HL-60 (cell line): ENCODE measurements around the gene TENT4B.

Source experiments
- GABPA ChIP-seq: IDR thresholded peaks from 2 replicates; pipeline ENCODE4 v1.6.1; 2012; ENCODE audit warnings: low read depth
- POLR2AphosphoS5 ChIP-seq: IDR thresholded peaks from 2 replicates; pipeline ENCODE4 v1.6.1; 2012; ENCODE audit warnings: low read depth
- TF ChIP-seq, protein P1 (sequence below): IDR thresholded peaks from one replicate; pipeline ENCODE4 v1.5.1; 2011; ENCODE audit warnings: low read length, control low read depth, inconsistent platforms; ENCODE audit not compliant: insufficient read depth
- TF ChIP-seq, protein P2 (sequence below): IDR thresholded peaks from 2 replicates; pipeline ENCODE4 v1.6.1; 2012; ENCODE audit warnings: low read depth; ENCODE audit not compliant: insufficient replicate concordance

DNA sequence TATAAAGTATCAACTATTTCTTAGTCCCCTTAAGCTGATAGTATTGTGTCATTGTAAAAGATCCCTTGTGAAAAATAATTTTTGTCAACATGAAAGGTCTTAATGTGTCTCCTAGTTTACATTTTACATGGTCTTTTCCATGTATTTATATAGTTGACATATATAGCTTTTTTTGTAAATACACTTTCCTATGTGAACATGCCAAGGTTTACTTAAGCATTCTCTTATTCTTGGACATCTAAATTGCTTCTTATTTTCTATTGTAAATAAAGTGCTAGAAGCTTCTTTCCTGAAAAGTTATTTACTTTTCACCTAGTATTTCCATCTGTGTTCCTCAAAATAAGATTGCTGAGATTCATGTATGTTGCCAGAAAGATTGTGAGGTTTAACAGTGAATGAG is 29.3 kb downstream of the TENT4B start:
- TF ChIP-seq, protein P1, sequence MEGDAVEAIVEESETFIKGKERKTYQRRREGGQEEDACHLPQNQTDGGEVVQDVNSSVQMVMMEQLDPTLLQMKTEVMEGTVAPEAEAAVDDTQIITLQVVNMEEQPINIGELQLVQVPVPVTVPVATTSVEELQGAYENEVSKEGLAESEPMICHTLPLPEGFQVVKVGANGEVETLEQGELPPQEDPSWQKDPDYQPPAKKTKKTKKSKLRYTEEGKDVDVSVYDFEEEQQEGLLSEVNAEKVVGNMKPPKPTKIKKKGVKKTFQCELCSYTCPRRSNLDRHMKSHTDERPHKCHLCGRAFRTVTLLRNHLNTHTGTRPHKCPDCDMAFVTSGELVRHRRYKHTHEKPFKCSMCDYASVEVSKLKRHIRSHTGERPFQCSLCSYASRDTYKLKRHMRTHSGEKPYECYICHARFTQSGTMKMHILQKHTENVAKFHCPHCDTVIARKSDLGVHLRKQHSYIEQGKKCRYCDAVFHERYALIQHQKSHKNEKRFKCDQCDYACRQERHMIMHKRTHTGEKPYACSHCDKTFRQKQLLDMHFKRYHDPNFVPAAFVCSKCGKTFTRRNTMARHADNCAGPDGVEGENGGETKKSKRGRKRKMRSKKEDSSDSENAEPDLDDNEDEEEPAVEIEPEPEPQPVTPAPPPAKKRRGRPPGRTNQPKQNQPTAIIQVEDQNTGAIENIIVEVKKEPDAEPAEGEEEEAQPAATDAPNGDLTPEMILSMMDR, result no peak
- TF ChIP-seq POLR2AphosphoS5 (no peak), GABPA (no peak)
- TF ChIP-seq, protein P2, sequence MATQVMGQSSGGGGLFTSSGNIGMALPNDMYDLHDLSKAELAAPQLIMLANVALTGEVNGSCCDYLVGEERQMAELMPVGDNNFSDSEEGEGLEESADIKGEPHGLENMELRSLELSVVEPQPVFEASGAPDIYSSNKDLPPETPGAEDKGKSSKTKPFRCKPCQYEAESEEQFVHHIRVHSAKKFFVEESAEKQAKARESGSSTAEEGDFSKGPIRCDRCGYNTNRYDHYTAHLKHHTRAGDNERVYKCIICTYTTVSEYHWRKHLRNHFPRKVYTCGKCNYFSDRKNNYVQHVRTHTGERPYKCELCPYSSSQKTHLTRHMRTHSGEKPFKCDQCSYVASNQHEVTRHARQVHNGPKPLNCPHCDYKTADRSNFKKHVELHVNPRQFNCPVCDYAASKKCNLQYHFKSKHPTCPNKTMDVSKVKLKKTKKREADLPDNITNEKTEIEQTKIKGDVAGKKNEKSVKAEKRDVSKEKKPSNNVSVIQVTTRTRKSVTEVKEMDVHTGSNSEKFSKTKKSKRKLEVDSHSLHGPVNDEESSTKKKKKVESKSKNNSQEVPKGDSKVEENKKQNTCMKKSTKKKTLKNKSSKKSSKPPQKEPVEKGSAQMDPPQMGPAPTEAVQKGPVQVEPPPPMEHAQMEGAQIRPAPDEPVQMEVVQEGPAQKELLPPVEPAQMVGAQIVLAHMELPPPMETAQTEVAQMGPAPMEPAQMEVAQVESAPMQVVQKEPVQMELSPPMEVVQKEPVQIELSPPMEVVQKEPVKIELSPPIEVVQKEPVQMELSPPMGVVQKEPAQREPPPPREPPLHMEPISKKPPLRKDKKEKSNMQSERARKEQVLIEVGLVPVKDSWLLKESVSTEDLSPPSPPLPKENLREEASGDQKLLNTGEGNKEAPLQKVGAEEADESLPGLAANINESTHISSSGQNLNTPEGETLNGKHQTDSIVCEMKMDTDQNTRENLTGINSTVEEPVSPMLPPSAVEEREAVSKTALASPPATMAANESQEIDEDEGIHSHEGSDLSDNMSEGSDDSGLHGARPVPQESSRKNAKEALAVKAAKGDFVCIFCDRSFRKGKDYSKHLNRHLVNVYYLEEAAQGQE, result no peak
